ENCODE data around the gene LY6G6D.

GRCh38 chr6:31701666-31702404 lies 13.3 kb upstream of the LY6G6D start:
- TF ChIP-seq, protein P1, sequence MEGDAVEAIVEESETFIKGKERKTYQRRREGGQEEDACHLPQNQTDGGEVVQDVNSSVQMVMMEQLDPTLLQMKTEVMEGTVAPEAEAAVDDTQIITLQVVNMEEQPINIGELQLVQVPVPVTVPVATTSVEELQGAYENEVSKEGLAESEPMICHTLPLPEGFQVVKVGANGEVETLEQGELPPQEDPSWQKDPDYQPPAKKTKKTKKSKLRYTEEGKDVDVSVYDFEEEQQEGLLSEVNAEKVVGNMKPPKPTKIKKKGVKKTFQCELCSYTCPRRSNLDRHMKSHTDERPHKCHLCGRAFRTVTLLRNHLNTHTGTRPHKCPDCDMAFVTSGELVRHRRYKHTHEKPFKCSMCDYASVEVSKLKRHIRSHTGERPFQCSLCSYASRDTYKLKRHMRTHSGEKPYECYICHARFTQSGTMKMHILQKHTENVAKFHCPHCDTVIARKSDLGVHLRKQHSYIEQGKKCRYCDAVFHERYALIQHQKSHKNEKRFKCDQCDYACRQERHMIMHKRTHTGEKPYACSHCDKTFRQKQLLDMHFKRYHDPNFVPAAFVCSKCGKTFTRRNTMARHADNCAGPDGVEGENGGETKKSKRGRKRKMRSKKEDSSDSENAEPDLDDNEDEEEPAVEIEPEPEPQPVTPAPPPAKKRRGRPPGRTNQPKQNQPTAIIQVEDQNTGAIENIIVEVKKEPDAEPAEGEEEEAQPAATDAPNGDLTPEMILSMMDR (conservative IDR thresholded peaks at IDR 0.05; ENCODE audit: low read depth, low read length): no peak
- TF ChIP-seq EZH2 (IDR thresholded peaks at IDR 0.05; ENCODE audit: low read length, unreplicated experiment) (no peak), EZH2phosphoT487 (IDR thresholded peaks at IDR 0.05; ENCODE audit: borderline replicate concordance, low read length) (no peak)

Data from PC-3 (cell line).